Body of pancreas (tissue), 4 donors: ENCODE measurements around the gene HDAC8. TPM values are rescaled to one million over a fixed set of nuclear protein-coding genes. Genes with fewer than 3 reads are reported as not detected.

ENCODE experiments used
- ATAC-seq: fragments of 150-250 bp; one replicate; pipeline ENCODE4 v1.9.1; 2016
- DNase-seq, 4 donors: peaks; one replicate each; pipeline ENCODE4 v3.0.0-alpha.2; 2019
- H3K27ac ChIP-seq, 4 donors: fragments of 200-600 bp; sonication (generic); 1 replicate in 3 of 4; 2 replicates in 1 of 4; pipeline versions ENCODE4 v1.5.1 to v1.6.1; 2016 to 2019; ENCODE audit warnings: mild to moderate bottlenecking in 1 of 4, mixed read lengths in 1 of 4, moderate library complexity in 1 of 4
- H3K27me3 ChIP-seq, 2 donors: fragments of 200-600 bp; sonication (generic); one replicate each; pipeline ENCODE4 v1.6.0; 2016; ENCODE audit warnings: mild to moderate bottlenecking in 1 of 2
- H3K36me3 ChIP-seq, 2 donors: fragments of 200-600 bp; sonication (generic); replicated peaks in 1 of 2; 2 replicates each; pipeline ENCODE4 v1.5.1; 2016; ENCODE audit warnings: low read depth in 2 of 2; ENCODE audit not compliant: insufficient read depth in 1 of 2
- H3K4me1 ChIP-seq: fragments of 200-600 bp; sonication (generic); one replicate; pipeline ENCODE4 v1.6.0; 2016
- H3K4me3 ChIP-seq, 2 donors: fragments of 200-600 bp; sonication (generic); 1 replicate in 1 of 2; 2 replicates in 1 of 2; pipeline ENCODE4 v1.5.1; 2016 to 2019
- H3K9me3 ChIP-seq, 3 donors: fragments of 200-600 bp; sonication (generic); 1 replicate in 2 of 3; 2 replicates in 1 of 3; pipeline ENCODE4 v1.5.1; 2016
- CTCF ChIP-seq, 7 experiments: fragments of 450-650 bp in 4 of 7; fragments of 200-600 bp in 3 of 7; sonication (generic) in 3 of 7; IDR thresholded peaks; one replicate each; pipeline ENCODE4 v1.5.1; 2016 to 2019; ENCODE audit warnings: antibody characterized with exemption in 7 of 7
- POLR2A ChIP-seq, 3 donors: fragments of 450-650 bp; IDR thresholded peaks; one replicate each; pipeline ENCODE4 v1.6.1; 2016; ENCODE audit warnings: antibody characterized with exemption in 3 of 3, mild to moderate bottlenecking in 2 of 3
- WGBS, 2 donors: methylation state at CpG; one replicate each; pipeline ENCODE4 v1.1.5; 2017; 5-methylcytosine and 5-hydroxymethylcytosine counted together
- intact Hi-C: fragments of 100-400 bp; cut with DNase I; formaldehyde crosslinking; loops from one replicate; pipeline ENCODE4 v1.15.1; 2023
- total RNA-seq, 2 donors: library from RNA; depleted of rRNA; stranded (reverse); fragments of >200 nt; gene quantifications; one replicate each; pipeline ENCODE4 v1.1.0, GENCODE V29; 2016

Gene HDAC8
- total RNA-seq, 2 donors from 2014 or later = 16.2 to 25.9 TPM

GRCh38 chrX:72576141-72576894, 3.7 kb upstream of the HDAC8 start:
- peak; percentile 45 for ATAC-seq
- no peaks in the 10 kb centered on the region for H3K36me3 ChIP-seq
- no peak for TF ChIP-seq CTCF (IDR thresholded peaks at IDR 0.05)
- no peak for TF ChIP-seq POLR2A (IDR thresholded peaks at IDR 0.05)
- peak in 2 of 4 donors; percentile 26 to 36 for DNase-seq
- no peak overlapping the region for H3K4me3 ChIP-seq
- peaks cover 6% of the 10 kb centered on the region for H3K4me1 ChIP-seq
- no peaks in the 10 kb centered on the region for H3K27me3 ChIP-seq
- H3K27ac ChIP-seq = no peak overlapping the region
- H3K9me3 ChIP-seq = no peaks in the 10 kb centered on the region
- WGBS, 2 donors = 51 to 63% methylated on average over 7 of the region's 7 CpGs
- intact Hi-C loops = no loop called here

GRCh38 chrX:72573158-72573511, 492 bp upstream of the HDAC8 start:
- WGBS, 2 donors = 0% methylated on average over 7 of the region's 7 CpGs
- no peaks in the 10 kb centered on the region for H3K27me3 ChIP-seq
- H3K36me3 ChIP-seq = no peaks in the 10 kb centered on the region
- intact Hi-C loops = no loop called here
- no peaks in the 10 kb centered on the region for H3K9me3 ChIP-seq
- TF ChIP-seq CTCF (IDR thresholded peaks at IDR 0.05) (no peak), POLR2A (IDR thresholded peaks at IDR 0.05) (no peak)
- peak overlapping the region in 1 of 4 donors; percentile 49 for H3K27ac ChIP-seq
- no peak for DNase-seq
- no peak for ATAC-seq
- no peak overlapping the region for H3K4me3 ChIP-seq
- peaks cover 6% of the 10 kb centered on the region for H3K4me1 ChIP-seq

- H3K9me3 ChIP-seq = no peaks in the 10 kb centered on the region
- peaks cover 0 to 2% of the 10 kb centered on the region in 2 donors for H3K36me3 ChIP-seq
- intact Hi-C loops = no loop called here
- DNase-seq (no peak), ATAC-seq (no peak)
- TF ChIP-seq CTCF (IDR thresholded peaks at IDR 0.05) (no peak), POLR2A (IDR thresholded peaks at IDR 0.05) (no peak)
- no peak overlapping the region for H3K27ac ChIP-seq
- WGBS, 2 donors = 80 to 83% methylated on average over 1 to 2 of the region's 2 CpGs
- no peak overlapping the region for H3K4me3 ChIP-seq
- H3K27me3 ChIP-seq = no peaks in the 10 kb centered on the region
- H3K4me1 ChIP-seq = peaks cover 6% of the 10 kb centered on the region
These were observed 2.9 kb downstream of the HDAC8 start for GRCh38 chrX:72569786-72570185.

- no peak for TF ChIP-seq CTCF (IDR thresholded peaks at IDR 0.05)
- no peak for TF ChIP-seq POLR2A (IDR thresholded peaks at IDR 0.05)
- no peaks in the 10 kb centered on the region for H3K27me3 ChIP-seq
- H3K36me3 ChIP-seq = peaks cover 0 to 2% of the 10 kb centered on the region in 2 donors
- H3K4me3 ChIP-seq = no peak overlapping the region
- no peak for ATAC-seq
- no peaks in the 10 kb centered on the region for H3K9me3 ChIP-seq
- DNase-seq = no peak
- peaks cover 6% of the 10 kb centered on the region for H3K4me1 ChIP-seq
- intact Hi-C loops = no loop called here
- 80 to 90% methylated on average over 6 of the region's 6 CpGs for WGBS, 2 donors
- no peak overlapping the region for H3K27ac ChIP-seq
These were observed 4.1 kb downstream of the HDAC8 start for GRCh38 chrX:72568406-72569092.
